GM21723 (cell line): ENCODE data around the gene ABHD16A.
A peak's percentile ranks its signal among the peaks of the same experiment; 100 is the strongest.

ENCODE experiments used
- ATAC-seq: cut with Tn5 transposase; IDR thresholded peaks from one replicate; pipeline ENCODE4 v1.9.1; 2021; ENCODE audit warnings: mild to moderate bottlenecking, moderate library complexity; ENCODE audit not compliant: unreplicated experiment

ABHD16A gene

DNA sequence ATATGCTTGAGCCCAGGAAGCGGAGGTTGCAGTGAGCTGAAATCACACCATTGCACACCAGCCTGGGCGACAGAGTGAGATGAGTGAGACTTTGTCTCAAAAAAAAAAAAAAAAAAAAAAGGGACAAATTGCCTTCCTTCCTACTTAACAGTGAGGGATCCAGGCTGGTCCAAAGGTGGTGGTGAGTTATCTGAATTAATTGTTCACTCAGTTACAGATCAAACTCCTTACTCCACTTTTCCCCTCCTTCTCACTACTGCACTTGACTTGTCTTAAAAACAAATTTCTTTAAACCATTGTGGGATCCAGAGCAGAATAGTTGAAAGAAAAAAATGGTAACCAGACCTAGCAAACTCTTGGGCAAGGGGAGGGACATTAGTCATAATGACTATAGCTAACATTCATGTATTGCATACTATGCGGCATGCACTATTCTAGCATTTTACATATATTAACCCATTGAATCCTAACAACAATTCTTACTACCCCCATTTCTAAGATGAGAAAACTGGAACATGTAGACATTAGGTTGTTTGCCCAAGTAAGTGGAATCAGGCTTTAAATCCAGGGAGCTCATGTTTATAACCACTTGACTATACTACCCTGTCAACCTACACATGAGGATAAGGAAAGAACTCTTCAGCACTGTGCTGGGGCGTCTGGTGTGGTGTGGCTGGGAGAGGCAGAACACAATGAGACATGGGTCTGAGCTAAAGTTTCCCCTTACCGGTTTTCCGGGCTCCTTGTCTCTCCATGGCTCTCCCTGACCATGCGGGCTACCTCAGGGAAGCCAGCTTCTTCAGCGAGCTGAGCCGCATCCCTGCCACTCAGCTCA lies 39.8 kb downstream of the ABHD16A start:
- ATAC-seq: no peak

GRCh38 chr6:31662124-31662723 lies 40.9 kb downstream of the ABHD16A start:
- ATAC-seq: no peak

DNA sequence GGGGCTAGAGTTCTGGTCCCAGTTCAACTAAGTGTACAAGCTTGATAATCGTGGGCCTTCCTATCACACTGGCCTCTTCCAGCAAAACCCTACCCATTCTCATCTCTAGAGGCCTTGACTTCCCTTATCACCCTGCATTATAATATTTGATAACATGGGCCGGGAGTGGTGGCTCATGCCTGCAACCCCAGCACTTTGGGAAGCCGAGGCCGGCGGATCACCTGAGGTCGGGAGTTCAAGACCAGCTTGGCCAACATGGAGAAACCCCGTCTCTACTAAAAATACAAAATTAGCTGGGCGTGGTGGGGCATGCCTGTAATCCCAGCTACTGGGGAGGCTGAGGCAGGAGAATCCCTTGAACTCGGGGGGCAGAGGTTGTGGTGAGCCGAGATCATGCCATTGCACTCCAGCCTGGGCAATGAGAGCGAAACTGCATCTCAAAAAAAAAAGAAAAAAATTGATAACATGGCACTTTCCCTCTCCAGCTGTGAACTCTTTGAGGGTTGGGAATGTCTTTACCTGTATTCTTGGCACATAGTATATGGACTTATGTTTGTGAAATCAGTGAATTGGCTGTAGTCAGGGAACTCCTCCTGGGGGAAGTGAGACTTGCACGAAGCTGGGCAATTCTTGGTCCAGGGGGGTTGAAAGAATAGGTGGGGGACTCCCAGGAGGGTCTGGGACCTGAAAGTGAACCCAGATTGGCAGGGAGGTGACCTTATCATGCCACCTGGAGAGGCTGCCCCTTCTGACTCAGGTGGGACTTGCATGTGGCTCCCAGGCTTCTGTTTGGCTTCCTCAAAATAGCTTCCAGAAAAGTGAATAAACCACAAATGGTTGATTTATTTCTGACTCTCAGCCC lies 41.6 kb downstream of the ABHD16A start:
- ATAC-seq: no peak

DNA sequence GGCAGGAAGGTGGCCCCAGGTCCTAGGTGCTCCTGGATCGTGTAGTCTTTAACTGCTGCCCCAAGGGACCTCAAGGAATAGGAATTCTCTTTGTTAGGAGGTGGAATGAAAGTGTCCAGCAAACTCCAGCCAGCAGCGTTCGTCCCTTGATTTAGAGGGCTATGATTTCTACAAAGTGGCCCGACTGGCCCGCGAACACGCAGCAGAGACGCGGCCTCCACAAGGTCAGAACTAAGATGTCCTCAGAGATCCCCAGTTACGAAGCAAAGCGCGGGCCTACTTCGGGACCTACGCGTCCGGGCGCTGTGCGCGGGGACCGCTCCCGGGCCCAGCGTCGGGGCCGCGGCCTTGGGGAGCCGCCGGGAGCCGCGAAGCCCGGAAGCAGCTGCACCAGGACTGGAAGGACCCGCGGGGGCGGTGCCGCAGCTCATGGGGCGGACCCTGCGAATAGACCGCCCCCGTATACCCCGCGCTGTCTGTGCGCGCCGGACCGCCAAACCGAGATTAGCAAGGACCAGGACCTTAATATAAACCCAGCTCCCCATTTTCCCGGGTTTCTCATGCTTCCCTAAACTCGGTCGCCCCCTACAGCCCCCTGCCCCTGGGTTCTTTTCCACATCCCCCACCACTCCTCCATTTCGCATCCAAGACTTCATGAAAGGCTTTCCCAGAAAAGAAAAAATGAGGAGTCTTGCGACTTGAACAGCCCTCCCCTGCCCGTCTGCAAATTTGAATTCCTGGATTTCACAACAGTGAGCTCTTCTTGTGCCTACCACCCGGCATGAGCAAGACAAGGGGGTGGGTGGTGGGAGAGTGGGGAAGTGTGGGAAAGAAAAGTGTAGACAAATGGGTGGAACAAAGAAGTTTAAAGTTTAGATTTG lies 42.5 kb downstream of the ABHD16A start, which contains the start of gene C6orf47:
Gene C6orf47, minus strand, starts transcription at position 398 of the 881 bp plus-strand sequence. CDS start 831 bp downstream, outside the sequence.
- peak; percentile 50 for ATAC-seq

- ATAC-seq: no peak
Observed at GRCh38 chr6:31659649-31660380, 43.3 kb downstream of the ABHD16A start.

DNA sequence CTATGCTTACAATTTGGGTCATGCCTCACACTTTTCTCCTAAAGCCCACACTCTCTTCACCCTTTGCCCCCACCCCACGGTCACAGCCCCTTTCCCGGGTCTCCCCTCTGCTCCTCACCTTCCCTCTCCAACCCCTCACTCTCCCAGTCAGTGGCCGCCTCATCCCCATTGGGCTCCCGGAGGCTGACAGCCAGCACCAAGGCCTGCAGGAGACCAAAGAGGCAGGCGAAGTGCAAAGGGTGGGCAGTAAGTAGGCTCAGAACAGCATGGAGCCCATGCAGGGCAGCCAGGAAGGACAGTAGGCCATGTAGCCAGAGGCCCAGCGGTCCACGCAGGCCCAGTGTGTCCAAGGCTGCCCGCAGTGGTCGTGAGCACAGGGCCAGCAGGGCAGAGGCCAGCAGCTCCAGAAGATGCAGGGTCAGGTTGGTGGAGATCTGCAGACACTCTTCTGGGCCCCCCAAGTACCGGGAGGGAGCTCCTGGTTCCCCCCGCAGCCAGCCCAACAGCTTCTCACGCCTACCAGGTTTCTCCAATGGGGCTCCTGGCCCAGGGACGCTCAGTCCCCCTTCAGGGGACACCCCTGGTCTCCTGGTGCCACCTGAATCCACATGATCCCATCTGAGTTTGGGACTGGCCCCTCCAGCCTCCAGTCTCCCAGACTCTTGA lies 44.0 kb downstream of the ABHD16A start:
- no peak for ATAC-seq

DNA sequence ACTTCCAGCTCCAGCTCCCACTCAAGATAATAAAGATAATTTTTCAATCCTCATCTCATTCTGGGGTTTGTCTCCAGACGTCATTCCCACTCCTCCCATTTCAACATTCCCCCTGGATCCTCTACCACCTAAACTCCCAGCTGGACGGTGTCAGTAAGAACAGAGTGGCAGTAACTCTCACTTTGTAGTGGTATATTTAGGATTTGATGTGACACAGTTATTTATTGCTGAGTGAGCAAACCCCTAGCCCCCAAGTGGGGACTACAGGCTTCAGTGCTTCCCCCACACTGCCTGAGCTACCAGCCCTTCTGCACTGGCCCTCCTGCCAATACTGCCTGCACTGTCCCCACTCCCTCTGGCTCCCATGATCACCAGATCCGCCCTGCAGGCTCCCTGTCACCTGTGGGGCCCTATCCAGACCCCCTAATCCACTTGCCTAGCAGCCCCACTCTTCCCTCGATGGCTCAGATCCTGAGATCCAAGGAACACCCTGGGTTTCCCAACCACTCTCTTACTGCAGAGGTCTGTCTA lies 44.9 kb downstream of the ABHD16A start:
- ATAC-seq: no peak

DNA sequence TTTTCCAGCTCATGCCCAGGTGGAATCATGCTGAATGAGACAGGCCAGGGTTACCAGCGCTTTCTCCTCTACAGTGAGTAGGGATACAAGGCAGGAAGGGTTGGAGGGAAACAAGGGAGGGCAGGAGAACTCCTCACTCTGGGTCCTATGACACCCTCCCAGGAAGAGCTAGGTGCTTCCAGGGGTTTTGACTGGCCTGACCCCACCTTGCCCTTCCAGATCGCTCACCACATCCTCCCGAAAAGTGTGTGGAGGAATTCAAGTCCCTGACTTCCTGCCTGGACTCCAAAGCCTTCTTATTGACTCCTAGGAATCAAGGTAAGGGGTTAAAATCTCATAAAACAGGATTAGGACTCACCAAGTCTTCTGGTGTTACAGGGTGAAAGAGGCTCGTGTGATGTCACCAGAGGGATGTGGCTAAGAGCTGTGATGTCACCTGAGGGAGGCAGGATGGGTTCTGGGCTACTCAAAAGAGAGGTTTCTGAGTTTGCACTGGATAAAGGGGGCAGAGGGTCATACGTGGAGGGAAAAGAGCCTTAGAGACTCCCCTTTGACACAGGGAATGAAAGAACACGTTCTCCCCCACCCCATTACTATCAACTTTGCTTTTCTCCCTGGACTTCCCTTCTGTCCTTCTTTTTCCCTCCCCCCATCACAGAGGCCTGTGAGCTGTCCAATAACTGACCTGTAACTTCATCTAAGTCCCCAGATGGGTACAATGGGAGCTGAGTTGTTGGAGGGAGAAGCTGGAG lies 45.5 kb downstream of the ABHD16A start:
- no peak for ATAC-seq

DNA sequence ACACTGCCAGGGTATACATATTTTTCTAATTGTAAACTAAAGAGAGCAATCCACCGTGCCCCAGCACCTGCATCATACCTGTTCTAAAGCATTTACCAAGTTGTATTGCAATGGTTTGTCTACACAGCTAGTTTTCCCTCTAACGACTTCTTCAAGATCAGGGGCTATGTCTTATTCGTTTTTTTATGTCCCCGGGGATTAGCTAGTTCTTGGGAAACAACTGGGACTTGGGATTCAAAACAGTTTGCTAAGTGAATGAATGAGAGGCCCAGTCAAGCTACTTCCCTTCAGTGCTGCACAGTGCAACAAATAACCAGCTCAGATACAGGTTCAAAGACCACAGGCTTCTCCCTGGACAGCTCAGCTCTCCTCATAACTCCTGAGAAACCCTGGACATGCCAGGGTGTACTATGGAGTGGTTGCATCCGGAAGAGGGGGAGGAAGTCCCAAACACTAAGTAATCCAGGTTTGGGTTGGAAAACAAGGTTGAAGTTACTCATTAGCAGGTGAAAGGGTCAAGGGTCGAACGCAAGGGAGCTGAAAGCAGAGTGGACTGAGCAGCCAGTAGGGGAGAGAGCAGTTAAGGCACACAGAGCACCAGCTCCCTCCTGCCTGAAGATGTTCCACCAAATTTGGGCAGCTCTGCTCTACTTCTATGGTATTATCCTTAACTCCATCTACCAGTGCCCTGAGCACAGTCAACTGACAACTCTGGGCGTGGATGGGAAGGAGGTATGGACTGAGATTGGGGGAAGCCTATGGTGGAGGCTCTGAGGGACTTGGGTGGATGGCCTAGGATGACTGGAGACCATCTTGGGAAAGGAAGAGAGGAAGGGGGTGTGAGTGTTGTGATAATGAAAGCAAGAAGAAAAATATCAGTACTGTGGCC lies 47.5 kb downstream of the ABHD16A start, which contains the start of gene APOM:
Gene APOM, plus strand, starts transcription at position 546 of the 889 bp plus-strand sequence. Its CDS starts 73 bp downstream, at position 619.
- ATAC-seq: no peak

GRCh38 chr6:31654574-31655348 lies 48.4 kb downstream of the ABHD16A start:
- no peak for ATAC-seq

DNA sequence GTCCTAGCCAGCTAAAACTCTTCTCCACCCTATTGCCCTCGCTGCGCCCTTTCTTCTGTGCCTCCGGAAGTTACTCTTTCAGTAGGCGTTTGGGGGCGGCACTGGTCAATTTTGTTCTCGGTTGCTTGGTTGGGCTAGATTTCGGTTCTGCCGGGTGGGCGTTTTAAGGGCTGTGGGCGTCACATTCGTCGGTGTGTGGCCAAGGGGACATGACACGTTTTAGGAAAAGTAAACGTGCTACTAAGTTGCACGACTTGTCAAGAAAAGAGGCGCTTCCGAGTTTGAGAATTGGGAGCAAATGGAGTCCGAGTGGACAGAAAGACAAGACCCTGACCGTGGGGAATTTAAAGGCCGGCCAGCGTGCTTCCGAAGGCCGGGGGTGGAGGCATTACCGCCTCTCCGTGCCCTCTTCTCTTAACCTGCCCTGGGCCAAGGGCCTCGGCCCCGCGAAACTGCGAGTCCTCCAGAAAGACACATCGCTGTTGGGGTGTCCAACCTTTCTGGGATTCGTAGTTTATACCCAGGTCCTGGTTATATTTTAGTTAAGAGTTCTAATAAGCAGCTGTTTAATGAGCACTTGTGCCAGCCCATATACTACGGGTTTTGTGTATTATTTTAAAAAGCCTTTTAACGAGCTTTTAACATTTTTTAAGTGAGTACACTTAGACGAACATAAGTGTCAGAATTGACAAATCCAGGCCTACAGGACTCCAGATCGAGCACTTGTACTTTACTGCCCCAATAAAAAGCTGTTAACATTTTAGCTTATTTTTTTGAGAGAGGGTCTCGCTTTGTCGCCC lies 50.0 kb downstream of the ABHD16A start:
- ATAC-seq: peak; percentile 64

DNA sequence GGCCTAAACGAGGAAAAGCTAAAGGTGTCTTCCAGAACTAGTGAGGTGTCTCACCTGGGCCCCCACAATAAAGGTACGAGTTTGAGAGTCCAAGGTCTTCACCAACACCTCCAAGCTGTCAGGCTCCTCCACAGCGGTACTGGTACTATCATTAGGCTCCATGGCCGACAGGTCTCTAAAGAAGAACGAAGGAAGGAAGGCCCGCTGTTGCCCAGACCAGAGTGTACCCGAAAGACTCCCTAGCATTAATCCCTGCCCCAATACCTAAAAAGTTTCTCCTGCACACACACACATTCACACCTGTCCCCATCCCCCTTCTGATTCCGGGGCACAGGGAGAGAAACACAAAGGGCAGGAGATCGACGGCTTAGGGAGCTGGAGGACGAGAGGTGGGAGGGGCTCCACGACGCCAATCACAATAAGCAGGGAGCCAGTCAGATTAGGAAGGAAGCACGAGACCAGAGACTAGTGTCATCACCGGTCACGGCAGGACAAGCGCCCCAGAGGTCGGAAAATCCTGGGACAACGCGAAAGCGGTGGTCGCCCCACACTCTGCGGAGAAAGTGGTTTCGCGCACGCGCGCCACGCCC lies 51.4 kb downstream of the ABHD16A start:
- ATAC-seq: peak; percentile 18

- ATAC-seq: no peak
Observed at GRCh38 chr6:31645325-31645724, 57.8 kb downstream of the ABHD16A start.

DNA sequence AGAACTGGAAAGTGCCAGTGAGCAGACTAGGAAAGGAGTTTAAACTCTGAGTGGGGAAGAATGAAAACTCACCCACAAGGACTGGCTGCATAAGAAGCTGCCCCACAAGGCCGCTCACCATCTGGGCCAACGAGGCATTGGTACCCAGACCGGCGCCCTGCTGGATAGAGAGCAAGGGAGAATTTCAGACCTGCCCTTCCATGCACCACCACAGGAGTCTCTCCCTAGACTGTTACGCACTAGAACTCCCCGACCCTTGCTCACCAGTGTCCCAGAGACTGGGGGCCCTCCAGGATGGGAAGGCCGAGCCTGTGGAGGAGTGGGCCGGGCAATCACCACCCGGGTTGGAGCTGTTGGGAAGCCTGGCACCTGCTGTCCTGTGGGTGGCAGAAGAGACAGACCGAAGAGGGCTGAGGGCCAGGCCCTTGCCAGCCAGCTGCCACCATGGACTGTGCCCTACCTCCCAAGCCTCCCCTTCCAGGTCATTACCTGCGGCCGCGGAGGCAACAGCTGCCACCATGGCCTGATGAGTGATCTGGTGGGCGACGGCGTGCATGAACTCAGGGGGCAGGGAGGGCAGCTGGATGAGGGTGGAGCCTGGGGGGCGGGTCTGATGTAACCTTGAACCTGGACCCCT lies 59.2 kb downstream of the ABHD16A start:
- ATAC-seq: no peak
